Body of pancreas (tissue), 4 donors: ENCODE measurements around the gene CRYZ.
A peak's percentile ranks its signal among the peaks of the same experiment; 100 is the strongest.

Experiments used
- CTCF ChIP-seq, 7 experiments: fragments of 450-650 bp in 4 of 7; fragments of 200-600 bp in 3 of 7; sonication (generic) in 3 of 7; IDR thresholded peaks; one replicate each; pipeline ENCODE4 v1.5.1; 2016 to 2019; ENCODE audit warnings: antibody characterized with exemption in 7 of 7
- POLR2A ChIP-seq, 3 donors: fragments of 450-650 bp; IDR thresholded peaks; one replicate each; pipeline ENCODE4 v1.6.1; 2016; ENCODE audit warnings: antibody characterized with exemption in 3 of 3, mild to moderate bottlenecking in 2 of 3

- TF ChIP-seq CTCF (IDR thresholded peaks at IDR 0.05) (peak; percentile 39 to 80 (median 67)), POLR2A (IDR thresholded peaks at IDR 0.05) (no peak)
These were observed 994 bp upstream of the CRYZ start for GRCh38 chr1:74733604-74734484.
